Right renal cortex interstitium (tissue), 3 donors: ENCODE measurements around the gene HECW1. TPM values are rescaled to one million over a fixed set of nuclear protein-coding genes. Genes with fewer than 3 reads are reported as not detected.

Source experiments
- DNase-seq, 3 donors: peaks; one replicate each; pipeline ENCODE4 v3.0.0-alpha.2; 2013; ENCODE audit warnings: low read depth in 3 of 3, low spot score in 2 of 3
- polyA plus RNA-seq, 3 donors: library from polyadenylated mRNA; unstranded; fragments of 120-200 nt; gene quantifications; one replicate each; pipeline ENCODE4 v1.2.1, GENCODE V29; 2013; ENCODE audit not compliant: insufficient read length in 3 of 3

HECW1 gene
- polyA plus RNA-seq, 3 donors: 5.6 to 7.9 (median 7.2) TPM

DNA sequence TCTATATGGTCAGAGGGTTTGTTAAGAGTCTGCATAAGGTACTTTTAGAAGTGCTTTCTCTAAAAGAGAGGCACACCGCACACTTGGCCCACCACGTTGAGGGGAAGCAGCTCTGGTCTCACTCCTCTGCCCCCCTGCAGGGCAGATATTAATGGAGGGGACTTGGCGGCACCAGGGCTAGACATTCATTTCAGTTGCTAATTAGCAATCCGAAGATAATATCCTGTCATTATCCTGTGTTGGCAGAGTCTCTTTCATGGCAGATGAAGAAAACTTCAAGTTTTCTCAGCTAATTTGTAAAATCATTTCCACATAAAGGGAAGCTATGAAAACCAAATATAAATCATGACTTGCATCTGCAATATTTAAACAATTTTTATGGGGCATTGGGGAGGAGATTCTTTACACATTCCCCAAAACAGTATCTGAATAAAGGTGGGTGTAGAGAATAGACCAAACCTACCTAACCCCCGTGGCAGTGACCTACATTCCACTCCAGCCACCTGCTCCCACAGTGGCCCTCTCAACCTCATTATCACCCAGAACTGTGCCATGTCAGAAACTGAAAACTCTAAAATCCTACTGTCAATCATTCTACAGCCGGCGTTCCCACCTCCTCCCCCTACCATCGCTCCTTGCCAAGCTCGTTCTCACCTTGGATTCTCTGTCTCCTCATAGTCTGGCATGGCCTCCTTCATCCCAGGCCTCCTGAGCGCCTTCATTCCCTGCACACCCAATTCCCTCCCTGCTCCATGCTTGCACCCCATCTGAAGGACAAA lies 416.3 kb downstream of the HECW1 start:
- DNase-seq: no peak

DNA sequence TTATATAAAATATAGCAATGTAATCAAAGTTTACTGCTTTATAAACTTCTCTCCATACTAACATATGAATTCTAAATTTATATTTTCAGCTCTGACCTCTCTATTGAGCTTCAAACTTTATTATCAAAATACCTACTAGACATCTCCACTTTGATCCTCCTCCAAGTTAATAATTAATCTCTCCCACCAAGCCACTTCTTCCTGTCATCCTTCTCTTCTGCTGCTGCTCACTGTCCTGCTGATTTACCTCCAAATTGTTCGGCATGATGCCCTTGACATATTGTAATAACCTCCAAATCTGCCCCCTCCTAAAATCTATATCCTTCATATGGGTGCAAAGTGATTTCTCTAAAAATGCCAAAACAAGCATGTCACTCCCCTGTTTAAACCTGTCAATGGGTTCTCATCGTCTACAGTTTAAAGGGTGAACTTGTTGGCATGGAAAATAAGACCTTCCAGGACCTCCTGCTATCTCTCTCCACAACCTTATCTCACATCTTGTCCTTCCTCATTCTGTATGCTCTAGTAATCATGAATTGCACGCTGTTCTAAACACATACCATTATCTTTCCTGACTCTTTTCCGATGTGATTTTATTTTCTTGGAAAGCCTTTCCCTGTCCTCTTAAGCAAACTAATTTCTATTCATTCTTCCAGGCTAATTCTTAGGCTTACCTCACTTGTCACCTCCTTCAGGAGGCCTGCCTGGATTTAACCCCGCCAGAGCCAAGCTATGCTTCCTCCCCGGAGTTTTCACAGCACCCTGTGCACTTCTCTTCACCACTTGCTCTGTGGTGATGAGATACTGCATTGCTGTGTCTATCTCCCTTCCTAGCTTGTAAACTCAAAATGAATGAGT lies 418.3 kb downstream of the HECW1 start:
- no peak for DNase-seq

DNA sequence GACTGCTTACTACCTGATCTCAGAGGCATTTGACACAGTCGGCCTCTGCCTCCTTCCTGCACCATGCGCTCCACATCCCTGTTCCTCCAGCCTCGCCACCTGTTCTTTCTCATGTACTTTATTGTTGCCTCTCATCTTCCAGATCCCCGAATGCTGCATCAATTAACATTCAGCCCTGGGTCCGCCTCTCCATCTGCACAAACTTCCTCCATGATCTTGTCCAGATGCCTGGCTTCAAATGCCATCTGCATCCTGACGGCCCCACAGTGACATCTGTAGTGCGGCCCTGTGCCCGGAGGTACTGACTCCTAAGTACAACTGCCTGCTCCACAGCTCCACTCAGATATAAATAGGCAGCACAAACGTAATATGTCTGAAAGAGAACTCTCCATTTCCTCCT lies 419.3 kb downstream of the HECW1 start:
- DNase-seq: no peak

DNA sequence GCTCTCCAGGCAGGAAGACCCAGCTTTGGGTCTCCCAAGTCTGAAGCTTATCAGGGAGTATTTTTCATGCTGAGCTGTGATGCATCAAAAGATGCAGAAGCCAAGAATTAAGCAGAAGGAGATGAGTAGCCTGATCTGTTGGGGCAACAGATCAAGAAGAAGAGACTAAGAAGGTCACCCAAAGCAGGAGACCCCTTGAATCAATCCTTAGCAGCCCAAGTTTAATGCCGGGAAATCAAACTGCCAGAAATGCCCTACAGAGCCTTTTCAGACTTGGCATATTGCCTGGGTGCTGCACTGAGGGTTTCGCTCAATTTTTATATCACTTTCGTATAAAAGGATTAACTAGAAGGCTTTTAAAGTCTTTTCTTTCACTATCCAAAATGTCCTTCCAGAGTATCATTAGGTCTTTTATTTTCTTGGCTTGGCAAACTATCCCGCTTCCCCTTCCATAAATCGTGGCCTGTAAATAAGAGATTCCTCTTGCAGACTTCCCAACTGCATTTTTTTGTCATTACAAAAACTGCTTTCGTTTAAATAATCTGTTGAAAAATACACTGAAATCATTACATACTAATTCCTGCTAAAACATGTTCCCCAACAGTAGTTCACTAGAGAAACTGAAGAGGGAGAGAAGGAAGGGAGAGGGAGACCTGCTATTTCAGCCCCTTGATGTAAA lies 421.5 kb downstream of the HECW1 start:
- peak in 1 of 3 donors; percentile 15 for DNase-seq

DNA sequence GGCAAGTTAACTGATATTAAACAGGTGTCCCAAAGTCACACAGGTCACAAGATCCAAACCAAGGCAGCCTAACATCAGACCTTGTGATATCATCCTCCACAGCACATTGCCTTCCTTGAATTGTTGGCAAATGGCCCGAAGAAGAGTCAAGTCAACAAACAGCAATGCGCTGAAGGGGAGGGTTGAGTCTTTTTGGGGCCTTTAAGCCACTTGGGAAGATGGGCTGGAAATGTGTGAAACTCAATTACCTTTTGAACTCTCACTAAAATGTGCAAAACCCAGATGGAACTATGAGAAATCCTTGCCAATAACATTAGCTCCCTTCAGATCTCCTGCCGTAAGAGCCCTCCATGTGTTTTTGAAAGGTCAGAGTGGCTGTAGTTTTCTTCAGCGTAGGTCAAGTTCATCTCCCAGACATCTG lies 422.6 kb downstream of the HECW1 start:
- no peak for DNase-seq

DNA sequence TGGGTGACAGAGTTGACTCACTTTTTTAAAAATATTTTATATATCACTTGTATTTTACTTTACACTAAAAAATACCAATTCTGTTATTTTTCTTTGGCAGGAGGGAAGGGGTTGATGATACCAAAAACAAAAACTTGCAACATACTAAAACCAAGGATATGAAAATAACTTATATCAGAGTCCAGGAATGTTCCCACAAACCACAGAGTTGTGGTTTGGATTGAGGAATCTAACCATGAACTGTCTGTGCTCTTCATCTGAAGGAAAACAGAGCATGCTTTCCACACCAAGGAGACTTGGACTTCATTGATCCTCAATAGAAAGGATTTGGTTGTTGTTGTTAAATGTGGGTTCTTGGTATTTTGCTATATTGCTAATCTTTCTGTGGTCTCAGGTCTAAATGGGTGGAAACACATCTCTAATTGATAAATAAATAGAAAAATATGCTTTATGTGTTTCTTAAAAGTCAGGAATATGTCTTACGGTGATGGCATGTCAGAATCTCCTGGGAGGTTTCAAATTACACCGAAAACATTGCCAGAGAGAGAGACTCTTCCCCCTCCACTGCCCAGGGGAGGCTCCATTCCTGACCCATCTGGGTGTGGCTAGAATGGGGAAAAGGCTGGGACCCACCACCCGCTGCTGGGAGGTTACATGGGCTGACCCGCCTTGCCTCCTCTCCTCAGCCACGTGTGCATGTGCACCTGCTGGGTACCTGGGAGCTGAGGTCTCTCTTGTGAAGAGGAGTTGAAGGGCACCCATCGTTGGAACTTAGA lies 423.6 kb downstream of the HECW1 start:
- DNase-seq: no peak

DNA sequence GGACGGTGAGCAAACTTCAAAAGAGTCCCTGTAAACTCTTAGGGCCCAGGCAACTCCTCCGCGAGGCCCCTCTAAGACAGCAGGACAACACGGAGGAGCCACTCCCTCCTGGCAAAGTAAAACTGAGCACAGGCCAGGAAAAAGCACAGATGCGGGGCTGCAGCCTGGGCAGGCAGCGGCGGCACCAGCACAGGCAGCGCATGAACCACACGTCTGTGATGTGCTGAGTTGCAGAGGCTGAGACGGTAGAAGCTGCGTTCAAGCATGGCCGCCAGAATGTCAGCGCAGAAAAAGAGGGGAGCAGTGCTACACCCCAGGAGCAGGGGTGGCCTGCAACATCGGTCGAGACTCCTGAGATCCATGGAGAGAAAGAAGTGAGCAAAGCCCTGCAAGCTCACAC lies 424.3 kb downstream of the HECW1 start:
- no peak for DNase-seq

DNA sequence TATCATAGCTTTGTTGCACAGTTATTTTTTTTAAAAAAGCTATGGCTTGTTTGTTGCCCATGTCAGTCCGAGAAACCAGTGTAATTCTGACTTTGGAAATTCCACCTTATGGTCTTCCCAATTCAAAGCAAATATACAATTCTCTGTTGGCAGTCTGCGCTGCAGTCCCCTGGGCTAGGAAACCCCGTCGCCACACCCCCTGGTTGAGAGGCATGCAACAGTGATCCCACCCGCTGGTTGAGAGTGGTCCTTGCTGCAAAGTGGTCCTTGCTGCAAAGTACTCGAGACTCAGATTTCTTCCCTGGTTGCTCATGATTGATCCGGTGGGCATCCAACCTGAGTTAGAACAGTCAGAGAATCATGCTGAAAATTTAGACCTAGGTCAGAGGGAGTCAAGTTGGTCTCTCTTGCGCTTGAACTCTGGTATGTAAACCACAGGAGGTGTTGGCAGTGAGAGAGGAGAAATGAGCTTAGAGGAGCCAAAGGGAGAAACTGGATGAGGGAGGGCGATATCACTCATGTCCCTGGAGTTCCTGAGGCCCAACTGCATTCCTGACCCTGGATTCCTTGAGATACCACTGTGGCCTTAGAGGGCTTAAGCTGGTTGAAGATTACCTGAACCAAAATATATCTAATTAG lies 425.4 kb downstream of the HECW1 start:
- DNase-seq: no peak

DNA sequence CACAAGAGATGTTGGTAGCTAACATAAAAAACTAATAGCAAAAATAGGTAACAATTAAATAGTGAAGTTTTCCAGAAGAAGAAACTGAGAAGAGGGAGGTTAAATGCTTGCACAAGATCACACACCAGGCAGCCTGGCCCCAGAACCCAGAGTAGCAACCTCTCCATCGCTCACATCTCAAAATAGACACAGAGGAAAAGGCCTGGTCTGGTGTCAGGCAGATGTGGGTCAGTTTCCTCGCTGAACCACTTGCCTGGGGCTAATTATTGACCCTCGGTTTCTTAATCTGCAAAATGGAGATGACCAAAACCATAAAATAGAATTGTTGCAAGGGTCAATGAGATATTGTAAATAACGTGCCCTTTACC lies 425.9 kb downstream of the HECW1 start:
- DNase-seq: no peak

DNA sequence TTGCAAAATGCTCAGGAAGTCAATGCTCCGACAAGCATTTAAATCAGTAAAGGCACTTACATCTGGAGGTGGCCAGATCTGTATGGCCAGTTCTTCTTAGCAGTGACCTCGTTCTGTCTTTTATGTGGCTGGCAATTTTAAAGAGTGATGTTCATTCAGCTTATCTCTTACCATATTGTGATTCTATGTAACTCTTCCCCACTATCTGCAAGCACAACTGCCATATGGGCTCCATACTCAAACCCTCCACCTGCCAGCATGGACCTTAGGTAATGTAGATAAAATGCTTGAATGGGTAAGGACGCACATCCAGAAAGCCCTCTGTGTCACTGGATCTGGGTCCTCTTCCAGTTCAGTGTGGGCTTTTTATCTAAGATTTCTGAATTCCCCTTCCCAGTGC lies 428.0 kb downstream of the HECW1 start:
- DNase-seq: no peak

DNA sequence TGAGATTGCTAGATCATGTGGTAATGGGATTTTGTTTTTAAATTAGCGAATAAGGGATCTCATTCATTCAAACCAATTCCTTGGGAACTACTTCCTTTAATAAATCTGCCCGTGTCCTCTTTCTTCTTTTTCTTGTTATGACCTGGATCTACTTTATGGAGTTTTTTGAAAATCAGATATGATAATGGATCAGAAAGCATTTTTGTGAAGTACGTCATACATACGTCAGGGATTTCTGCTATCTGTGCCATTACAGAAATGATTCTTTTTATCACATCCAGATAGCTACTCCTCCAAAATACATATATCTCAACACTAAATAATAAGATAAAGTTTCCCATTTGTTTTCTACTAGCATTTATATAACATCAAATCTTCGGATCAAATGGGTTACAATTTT lies 430.3 kb downstream of the HECW1 start:
- no peak for DNase-seq

DNA sequence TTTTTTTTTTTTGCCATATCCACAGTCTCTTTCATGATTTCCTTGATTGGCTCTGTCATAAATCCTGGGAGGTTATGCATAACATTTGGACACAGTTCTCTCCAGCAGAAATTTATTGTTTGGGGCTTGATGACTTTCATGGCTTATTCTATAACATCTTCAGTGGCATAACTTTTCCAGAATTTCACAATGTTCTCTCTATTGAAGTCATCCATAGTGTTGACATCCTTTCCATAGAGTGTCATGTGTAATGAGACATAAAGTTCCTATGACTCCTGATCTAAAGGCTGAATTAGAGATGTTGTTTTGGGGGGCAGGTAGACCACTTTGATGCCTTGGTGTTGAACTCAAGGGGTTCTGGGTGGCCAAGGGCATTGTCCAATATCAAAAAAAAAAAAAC lies 433.8 kb downstream of the HECW1 start:
- no peak for DNase-seq

DNA sequence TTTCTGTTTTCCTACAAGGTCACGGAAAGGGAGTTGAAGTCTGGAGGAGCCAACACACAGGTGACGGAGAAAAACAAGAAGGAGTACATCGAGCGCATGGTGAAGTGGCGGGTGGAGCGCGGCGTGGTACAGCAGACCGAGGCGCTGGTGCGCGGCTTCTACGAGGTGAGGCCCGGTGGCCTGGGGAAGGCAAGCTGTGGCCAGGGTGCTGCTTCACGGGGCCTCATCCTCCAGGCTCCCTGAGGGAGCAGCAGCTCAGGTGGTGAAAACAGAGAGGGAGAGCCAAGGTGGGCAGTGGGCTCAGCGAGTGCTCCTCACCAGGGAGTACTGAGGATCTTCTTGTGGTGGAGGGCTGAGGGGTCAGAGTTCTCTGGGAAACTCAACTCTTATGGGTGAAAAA lies 438.0 kb downstream of the HECW1 start:
- DNase-seq: no peak

DNA sequence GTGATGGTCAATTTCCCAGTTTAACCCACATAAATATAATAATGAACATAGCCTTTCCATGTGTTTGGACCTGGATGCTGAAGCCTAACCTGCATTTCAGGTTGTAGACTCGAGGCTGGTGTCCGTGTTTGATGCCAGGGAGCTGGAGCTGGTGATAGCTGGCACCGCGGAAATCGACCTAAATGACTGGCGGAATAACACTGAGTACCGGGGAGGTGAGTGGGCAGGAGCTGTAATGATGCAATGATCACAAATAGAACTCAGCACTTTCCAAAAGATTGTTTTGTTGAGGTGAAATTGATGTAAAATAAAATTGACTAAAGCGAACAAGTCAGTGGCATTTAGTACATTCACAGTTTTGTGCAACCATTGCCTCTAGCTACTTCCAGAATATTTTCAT lies 439.7 kb downstream of the HECW1 start:
- no peak for DNase-seq

DNA sequence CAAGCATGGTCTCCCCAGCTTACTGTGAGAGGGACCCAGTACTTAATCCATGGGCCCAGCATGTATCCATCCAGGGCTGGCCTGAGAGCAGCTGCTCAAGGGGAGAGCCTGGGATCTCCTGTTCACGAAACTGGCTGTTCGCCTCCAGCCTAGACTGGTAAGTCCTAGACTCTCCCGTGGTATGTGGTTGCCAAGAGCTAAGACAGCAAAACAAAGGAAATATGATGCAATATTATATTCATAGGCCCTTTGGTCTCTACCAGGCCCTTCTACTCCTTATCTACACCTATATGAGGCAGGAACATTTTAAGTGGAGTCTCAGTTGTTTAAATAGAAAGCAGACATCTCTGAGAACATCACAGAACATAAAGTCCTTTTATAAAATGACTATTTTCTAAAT lies 441.6 kb downstream of the HECW1 start:
- no peak for DNase-seq

DNA sequence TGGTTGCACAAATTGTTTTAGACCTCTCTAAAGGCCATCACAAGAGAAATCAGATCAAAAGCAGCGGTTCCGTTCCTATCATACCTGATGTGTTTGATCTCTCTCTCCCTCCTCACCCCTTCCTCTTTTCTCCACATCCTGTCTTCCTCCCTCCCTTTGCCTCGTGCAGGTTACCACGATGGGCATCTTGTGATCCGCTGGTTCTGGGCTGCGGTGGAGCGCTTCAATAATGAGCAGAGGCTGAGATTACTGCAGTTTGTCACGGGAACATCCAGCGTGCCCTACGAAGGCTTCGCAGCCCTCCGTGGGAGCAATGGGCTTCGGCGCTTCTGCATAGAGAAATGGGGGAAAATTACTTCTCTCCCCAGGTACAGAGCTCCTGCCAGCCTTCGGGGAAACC lies 442.0 kb downstream of the HECW1 start:
- no peak for DNase-seq

DNA sequence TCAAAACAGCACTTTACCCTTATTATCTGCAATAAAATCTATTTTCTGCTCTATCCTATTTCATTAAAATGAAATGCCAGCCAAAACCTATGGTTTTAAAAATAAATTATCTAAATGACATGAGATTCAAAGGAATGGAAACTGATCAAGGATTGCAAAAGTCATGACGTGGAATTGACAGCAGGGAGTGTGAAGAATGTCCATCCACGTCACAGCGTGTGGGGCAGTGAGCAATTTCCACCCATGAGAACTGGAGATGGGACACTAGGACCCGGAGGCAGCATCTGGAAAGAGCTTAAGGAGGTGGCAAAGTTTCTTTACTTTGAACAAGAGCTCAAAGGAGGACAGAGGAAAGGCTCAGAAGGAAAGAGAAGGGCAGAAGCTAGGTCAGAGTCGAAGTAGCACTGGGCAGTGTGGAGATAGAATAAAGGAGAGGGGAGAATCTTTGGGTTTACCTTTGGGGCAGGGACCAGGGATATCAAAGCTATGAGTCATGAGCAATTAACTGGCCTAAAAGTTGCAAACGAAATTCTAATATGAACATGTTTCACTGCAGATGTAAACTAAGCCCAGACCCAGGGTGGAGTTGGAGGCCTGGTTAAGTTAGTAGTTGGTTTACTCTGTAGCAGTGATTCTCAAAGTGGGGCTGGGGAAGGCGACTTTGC lies 445.5 kb downstream of the HECW1 start:
- no peak for DNase-seq

DNA sequence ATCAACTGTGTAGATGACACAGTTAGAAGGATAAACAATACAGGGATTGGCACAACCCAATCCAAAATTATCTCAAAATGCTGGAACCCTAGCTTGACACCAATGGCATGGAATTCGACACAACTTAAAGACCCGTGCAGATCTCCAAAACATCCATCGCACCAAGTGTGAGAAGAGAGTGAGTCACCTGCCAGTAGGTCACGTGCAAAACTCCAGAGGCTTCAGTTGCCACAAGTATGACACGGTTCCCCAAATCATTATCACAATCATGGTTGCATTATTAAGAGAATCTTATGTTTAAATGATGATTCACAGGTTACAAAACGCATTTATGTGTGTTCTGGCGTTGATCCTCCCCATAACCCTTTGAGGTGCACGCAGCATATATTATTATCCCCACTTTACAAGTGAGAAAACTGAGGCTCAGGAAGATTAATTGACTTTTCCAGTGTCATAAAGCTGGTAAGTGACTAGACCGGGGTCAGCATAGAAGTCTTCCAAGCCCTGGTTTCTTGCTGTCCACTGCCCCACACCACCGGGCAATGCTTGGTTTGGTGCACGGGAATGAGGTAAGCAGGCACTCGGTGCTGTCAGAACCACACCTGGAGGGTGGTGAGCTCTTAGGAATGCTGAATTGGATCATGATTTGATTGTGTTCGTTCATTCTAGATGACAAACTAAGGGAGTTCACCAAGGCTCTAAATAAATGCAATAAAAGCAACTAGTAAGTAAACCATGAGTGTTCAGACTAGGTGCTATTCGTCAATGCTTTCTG lies 446.9 kb downstream of the HECW1 start:
- no peak for DNase-seq

DNA sequence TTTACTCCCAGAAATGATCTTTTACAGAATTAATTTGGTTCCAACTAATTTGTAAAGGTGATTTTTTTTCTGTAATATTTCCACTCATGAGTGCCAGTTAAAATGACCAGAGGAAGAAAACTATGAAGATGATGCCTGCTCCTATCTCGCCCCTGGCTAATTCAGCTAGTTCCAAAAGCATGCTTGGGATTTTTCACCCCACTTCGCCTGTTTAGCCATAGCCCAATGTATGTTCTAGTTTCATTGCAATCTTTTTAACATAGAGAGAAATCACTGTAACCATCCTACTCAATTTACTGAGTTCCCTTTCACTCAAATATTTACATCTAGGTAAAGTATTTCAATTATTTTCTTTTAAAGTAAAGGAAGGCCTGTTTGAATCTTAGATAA lies 447.5 kb downstream of the HECW1 start:
- DNase-seq: no peak
